Measurements from ENCODE around the gene HOXD10.

The HOXD10 gene

DNA sequence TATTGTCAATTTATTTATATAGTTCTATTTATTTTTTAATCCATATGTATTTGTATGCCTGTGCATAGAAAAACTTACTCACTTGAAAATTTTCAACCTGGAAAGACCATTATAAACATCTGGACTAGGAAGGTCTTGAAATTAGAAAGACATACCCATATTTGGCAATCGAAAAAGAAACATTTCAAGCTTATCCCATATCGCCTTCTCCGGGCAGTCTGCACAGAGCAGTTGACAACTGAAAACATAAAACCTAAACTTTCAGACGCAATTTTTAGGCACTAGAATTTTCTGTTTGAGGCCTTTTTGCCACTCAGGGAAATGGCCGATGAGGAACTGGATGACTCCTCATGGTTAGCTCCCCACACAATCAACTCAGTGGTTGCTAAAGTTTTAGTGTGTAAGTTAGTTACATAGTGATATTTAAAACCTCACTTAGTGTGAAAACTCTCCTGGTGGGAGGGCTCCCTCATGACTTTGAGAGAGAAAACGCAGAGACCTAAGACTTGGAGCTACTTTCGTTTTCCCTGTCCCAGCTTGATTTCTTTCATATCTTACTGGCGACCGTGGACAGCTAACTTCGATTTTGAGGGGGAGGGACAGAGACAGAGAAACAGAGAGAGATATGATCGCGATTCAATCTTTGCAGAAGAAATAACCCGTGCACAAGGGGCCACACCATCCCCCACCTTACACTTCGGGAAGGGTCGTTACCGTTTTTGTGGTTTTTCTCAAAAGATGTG lies 20.2 kb upstream of the HOXD10 start:
- ATAC-seq, result no peak
- no peak for TF ChIP-seq CREB5 (CRISPR knock-in tag; IDR thresholded peaks at IDR 0.05; ENCODE audit: low read depth)
- no peak for TF ChIP-seq ESRRG (CRISPR knock-in tag; IDR thresholded peaks at IDR 0.05)
- no peak for TF ChIP-seq POU6F1 (CRISPR knock-in tag; IDR thresholded peaks at IDR 0.05; ENCODE audit: borderline replicate concordance, low read depth)
- TF ChIP-seq TCF4 (CRISPR knock-in tag; IDR thresholded peaks at IDR 0.05; ENCODE audit: borderline replicate concordance), result no peak
- no peak for TF ChIP-seq ZFP3 (CRISPR knock-in tag; IDR thresholded peaks at IDR 0.05)
- TF ChIP-seq ZNF565 (CRISPR knock-in tag; conservative IDR thresholded peaks at IDR 0.05; ENCODE audit: low read depth), result no peak
- TF ChIP-seq RARB (CRISPR knock-in tag; IDR thresholded peaks at IDR 0.05), result no peak
- no peak for TF ChIP-seq ZNF70 (CRISPR knock-in tag; IDR thresholded peaks at IDR 0.05)
- no peak for TF ChIP-seq CSDC2 (CRISPR knock-in tag; IDR thresholded peaks at IDR 0.05)
- TF ChIP-seq BACH2 (CRISPR knock-in tag; IDR thresholded peaks at IDR 0.05; ENCODE audit: borderline replicate concordance), result no peak

DNA sequence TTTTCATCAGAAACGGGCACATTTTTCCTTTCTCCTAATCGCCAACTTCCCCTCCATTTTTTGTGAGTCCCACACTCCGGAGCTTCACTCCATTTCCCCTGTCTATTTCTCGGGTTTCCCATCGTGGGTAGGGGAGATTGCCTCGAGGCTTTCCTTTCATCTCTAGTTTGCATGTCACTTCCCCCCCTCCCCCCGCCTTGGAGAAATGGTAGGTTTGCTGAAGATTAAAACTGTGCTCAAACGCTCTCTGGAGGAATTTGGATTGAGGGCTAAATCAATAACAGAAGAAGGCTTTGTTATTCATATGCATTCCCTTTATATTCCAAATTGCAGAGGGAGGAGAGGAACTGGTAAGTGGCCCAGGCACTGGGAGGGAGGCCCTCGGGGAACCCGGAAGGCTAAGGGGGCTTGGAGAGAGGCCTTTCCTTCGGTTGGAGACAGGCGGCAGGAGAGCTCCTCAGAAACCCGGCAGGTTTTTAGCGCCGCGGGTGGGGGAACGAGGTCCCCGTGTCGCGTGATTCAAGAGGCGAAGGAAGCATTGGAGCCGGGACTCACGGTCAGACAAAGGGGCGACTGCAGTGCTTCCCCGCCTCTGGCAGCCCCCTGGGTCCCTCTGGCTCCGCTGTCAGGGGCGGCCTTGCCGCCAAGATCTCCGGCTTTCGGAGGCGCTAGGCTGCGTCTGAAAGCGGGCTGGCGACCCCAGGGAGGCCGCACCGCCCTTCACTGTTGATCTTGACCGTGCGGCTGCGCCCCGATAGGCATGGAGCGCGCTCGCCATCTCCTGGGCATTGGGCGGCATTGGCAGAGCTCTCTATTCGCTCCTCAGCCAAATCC lies 19.4 kb upstream of the HOXD10 start:
- peak; percentile 95 for ATAC-seq
- TF ChIP-seq ZNF565 (CRISPR knock-in tag; conservative IDR thresholded peaks at IDR 0.05; ENCODE audit: low read depth) (no peak), BACH2 (CRISPR knock-in tag; IDR thresholded peaks at IDR 0.05; ENCODE audit: borderline replicate concordance) (no peak), GLIS3 (CRISPR knock-in tag; IDR thresholded peaks at IDR 0.05) (no peak), ZNF8 (CRISPR knock-in tag; IDR thresholded peaks at IDR 0.05) (no peak), TOX (CRISPR knock-in tag; IDR thresholded peaks at IDR 0.05; ENCODE audit: borderline replicate concordance) (no peak), PPARA (CRISPR knock-in tag; IDR thresholded peaks at IDR 0.05; ENCODE audit: borderline replicate concordance) (no peak)
- TF ChIP-seq, protein P1, sequence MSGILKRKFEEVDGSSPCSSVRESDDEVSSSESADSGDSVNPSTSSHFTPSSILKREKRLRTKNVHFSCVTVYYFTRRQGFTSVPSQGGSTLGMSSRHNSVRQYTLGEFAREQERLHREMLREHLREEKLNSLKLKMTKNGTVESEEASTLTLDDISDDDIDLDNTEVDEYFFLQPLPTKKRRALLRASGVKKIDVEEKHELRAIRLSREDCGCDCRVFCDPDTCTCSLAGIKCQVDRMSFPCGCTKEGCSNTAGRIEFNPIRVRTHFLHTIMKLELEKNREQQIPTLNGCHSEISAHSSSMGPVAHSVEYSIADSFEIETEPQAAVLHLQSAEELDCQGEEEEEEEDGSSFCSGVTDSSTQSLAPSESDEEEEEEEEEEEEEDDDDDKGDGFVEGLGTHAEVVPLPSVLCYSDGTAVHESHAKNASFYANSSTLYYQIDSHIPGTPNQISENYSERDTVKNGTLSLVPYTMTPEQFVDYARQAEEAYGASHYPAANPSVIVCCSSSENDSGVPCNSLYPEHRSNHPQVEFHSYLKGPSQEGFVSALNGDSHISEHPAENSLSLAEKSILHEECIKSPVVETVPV (CRISPR knock-in tag; IDR thresholded peaks at IDR 0.05), result no peak
- TF ChIP-seq, protein P2, sequence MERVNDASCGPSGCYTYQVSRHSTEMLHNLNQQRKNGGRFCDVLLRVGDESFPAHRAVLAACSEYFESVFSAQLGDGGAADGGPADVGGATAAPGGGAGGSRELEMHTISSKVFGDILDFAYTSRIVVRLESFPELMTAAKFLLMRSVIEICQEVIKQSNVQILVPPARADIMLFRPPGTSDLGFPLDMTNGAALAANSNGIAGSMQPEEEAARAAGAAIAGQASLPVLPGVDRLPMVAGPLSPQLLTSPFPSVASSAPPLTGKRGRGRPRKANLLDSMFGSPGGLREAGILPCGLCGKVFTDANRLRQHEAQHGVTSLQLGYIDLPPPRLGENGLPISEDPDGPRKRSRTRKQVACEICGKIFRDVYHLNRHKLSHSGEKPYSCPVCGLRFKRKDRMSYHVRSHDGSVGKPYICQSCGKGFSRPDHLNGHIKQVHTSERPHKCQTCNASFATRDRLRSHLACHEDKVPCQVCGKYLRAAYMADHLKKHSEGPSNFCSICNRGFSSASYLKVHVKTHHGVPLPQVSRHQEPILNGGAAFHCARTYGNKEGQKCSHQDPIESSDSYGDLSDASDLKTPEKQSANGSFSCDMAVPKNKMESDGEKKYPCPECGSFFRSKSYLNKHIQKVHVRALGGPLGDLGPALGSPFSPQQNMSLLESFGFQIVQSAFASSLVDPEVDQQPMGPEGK (CRISPR knock-in tag; IDR thresholded peaks at IDR 0.05; ENCODE audit: borderline replicate concordance), result no peak

DNA sequence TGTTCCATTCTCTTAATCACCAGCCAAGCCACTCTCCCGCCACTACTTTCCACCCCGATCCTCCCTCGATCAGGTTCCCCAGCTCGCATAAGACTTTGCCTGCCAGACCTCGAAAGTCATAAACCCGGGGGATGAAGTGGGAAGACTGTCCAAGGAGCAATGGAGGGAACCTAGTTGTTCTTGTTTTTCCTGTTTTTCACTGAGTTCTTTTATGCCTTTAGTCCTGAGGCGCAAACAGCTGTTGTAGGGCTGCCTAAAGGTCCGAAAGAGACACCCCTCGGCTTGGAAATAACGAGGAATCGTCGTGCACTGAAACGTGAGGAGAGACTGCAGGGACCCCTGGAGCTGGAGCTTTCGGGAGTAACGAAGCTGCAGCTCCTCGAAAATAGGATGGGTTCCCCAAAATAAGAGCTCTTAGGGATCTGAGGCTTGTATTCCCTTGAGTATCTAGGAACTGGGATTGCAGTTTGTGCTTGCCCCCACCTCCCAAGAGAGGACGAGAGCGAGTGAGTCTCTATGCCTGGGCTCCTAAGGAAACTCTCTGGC lies 18.7 kb upstream of the HOXD10 start:
- peak; percentile 5 for ATAC-seq
- TF ChIP-seq, protein P2 (CRISPR knock-in tag; IDR thresholded peaks at IDR 0.05; ENCODE audit: borderline replicate concordance), result no peak
- TF ChIP-seq POU6F1 (CRISPR knock-in tag; IDR thresholded peaks at IDR 0.05; ENCODE audit: borderline replicate concordance, low read depth), result no peak
- no peak for TF ChIP-seq TCF4 (CRISPR knock-in tag; IDR thresholded peaks at IDR 0.05; ENCODE audit: borderline replicate concordance)
- no peak for TF ChIP-seq CSDC2 (CRISPR knock-in tag; IDR thresholded peaks at IDR 0.05)
- no peak for TF ChIP-seq SNAI2 (CRISPR knock-in tag; IDR thresholded peaks at IDR 0.05)
- TF ChIP-seq TSHZ2 (CRISPR knock-in tag; IDR thresholded peaks at IDR 0.05), result no peak
- no peak for TF ChIP-seq ZNF70 (CRISPR knock-in tag; IDR thresholded peaks at IDR 0.05)
- no peak for TF ChIP-seq ARNTL (CRISPR knock-in tag; IDR thresholded peaks at IDR 0.05; ENCODE audit: borderline replicate concordance, low read depth)
- TF ChIP-seq OSR1 (CRISPR knock-in tag; IDR thresholded peaks at IDR 0.05), result no peak
- TF ChIP-seq ZFP30 (CRISPR knock-in tag; IDR thresholded peaks at IDR 0.05), result no peak
- no peak for TF ChIP-seq TOX (CRISPR knock-in tag; IDR thresholded peaks at IDR 0.05; ENCODE audit: borderline replicate concordance)
- no peak for TF ChIP-seq ZFP3 (CRISPR knock-in tag; IDR thresholded peaks at IDR 0.05)
- no peak for TF ChIP-seq GLIS3 (CRISPR knock-in tag; IDR thresholded peaks at IDR 0.05)
- TF ChIP-seq ZC3H10 (CRISPR knock-in tag; IDR thresholded peaks at IDR 0.05), result no peak
- no peak for TF ChIP-seq ZNF565 (CRISPR knock-in tag; conservative IDR thresholded peaks at IDR 0.05; ENCODE audit: low read depth)
- no peak for TF ChIP-seq PPARA (CRISPR knock-in tag; IDR thresholded peaks at IDR 0.05; ENCODE audit: borderline replicate concordance)
